SHP77 treated with DMSO at 0.1 percent for 48 hours (cell line): ENCODE measurements around the gene ZNF564.
A peak's percentile ranks its signal among the peaks of the same experiment; 100 is the strongest.
"Not testable (repeated sequence)": the region's sequence is repeated elsewhere in the genome, so short reads cannot be mapped to it uniquely, and the experiment has no call there.

Source experiments
- DNase-seq: peaks from one replicate; lab custom pipeline; 2025; lab: John Stamatoyannopoulos, UW

ZNF564 gene

DNA sequence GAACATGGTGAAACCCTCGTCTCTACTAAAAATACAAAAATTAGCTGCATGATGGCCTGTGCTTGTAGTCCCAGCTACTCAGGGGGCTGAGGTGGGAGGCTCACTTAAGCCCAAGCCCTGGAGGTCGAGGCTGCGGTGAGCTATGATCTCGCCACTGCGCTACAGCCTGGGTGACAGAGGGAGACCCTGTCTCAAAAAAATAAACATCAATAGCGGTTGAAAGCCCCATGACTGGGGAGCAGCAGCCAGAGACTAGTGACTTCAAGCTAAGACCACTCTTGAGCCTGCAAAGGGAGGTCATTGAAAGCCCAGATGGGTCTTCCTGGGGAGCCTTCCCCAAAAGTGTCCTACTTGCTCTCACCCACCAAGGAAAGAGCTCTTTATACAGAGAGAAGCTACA, 54.8 kb downstream of the ZNF564 start:
- DNase-seq, result no peak

DNA sequence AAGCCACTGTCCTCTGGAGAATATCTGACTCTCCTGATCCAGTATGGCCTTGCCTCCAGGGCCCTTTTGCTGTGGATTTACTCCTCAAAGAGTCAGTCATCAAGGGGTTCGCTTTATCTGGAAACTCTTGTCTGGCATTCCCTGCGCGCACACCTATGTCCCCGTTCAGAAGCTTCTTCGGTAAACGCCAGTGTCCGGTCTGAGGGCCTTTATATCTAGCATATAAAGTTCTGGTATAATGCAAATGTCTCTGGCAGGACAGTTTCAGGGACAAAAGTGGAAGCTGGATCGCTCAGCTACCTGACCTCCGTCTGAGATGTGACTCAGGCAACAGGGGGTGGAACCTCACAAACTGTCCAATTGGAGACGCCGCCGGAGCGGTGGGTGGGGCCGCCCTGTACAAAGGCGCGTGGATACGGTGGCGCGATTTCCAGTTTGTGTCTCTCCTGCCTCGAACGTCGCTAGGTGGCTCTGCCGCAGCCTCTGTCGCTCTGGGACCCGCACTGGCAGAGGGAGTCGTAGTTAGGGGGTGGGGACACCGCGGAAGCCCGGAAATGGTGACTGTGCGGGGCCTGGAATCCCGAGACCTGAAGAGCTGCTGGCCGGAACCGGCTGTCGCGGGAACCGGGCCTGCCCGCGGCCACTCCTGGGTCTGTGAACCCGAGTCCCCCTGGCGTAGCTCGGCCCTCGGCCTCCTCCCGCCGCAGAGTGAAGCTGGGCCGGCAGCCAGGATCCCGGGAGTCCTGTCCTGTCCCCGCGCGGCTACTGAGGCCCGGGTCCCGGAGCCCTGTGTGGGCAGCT, 56.1 kb downstream of the ZNF564 start:
- DNase-seq, result peak; percentile 94

DNA sequence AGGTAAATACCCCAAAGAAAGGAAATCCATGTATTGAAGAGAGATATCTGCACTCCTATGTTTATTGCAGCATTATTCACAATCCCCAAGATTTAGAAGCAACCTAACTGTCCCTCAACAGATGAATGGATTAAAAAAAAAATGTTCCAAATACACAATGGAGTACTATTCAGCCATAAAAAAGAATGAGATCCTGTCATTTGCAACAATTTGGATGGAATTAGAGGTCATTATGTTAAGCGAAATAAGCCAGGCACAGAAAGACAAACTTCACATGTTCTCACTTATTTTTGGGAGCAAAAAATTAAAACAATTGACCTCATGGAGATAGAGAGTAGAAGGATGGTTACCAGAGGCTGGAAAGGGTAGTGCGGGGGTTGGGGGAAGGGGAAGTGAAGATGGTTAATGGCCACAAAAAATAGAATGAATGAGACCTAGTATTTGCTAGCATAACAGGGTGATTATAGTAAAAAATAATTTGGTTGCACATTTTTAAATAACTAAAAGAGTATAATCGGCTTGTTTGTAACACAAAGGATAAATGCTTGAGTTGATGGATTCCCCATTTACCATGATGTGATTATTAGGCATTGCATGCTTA, 56.9 kb downstream of the ZNF564 start:
- DNase-seq, result no peak

DNA sequence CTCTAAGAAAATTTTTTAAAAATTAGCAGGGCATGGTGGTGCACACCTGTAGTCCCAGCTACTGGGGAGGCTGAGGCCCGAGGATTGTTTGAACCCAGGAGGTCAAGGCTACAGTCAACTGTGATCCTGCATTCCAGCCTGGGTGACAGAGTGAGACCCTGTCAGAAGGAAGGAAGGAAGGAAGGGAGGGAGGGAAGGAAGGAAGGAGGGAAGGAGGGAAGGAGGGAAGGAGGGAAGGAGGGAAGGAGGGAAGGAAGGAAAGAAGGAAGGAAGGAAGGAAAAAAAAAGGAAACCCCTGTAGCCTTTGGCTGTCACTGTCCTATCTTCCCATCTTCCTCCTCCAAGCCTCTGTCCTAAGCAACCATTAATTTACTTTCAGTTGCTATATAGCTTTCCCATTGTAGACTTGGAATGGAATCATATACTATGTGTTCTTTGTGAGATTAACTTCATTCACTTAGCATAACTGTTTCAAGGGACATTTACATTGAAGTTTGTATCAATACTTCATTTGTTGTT, 65.0 kb downstream of the ZNF564 start:
- not testable (repeated sequence) for DNase-seq

DNA sequence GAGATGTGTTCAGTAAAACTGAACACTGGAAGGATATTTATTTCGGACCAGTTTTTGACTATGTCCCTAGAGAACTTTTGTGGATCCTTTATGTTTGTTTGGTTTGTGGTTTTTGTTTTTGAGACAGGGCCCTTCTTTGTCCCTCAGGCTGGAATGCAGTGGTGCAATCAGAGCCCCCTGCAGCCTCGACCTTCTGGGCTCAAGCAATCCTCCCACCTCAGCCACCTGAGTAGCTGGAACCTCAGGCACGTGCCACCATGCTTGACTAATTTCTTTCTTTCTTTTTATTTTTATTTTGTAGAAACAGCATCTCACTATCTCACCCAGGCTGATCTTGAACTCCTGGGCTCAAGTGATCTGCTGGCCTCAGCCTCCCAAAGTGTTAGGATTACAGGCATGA, 65.7 kb downstream of the ZNF564 start:
- DNase-seq, result no peak

DNA sequence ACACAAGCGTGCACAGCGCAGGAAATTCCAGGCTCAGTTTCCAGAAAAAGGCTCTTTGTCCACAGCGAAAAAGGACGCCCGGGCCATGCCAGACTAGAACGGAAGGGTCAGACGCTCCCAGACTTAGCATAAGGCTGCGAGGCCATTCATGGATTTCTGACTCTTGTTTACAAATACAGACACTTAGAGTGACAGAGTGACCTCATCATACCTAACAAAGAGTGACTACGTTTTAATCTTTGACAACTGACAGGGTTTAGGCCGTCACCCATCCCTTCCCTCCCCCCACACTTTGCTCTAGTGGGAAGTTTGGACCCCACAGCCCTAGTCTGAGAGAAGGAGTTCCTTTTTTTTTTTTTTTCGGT, 66.2 kb downstream of the ZNF564 start:
- no peak for DNase-seq

DNA sequence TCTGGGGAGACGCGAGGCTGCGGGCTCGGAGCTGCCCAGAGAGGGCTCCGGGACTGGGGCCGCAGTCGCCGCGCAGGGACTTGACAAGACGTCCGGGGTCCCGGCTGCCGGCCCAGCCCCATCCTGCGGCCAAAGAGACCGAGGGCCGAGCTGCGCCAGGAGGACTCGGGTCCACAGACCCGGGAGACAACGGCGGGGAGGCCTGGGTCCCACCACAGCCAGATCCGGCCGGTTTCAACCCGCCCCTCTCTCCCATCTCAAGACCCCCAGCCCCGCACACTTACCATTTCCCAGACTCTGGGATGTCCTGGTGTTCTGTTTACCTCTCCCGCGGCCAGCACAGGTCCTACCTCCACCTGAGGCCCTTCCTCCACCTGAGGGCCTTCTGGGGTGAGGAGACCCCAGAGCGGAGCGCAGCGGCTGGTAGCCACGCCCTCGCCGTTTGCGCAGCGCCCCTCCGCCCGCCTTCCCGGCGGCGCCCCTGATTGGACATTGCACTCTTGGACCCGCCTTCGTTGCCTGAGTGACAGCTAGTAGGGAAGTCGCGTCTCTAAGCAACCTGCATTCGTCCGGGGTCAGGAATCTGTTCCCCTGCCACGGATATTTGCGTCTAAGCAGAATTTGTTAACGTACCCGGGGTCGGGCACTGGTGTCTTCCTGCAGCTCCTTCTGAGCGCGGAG, 66.8 kb downstream of the ZNF564 start, which contains the start of gene ZNF709:
ZNF709 (minus strand) TSS at position 446 of the 681 bp plus-strand sequence; CDS start at position 287, 159 bp downstream.
- peak; percentile 69 for DNase-seq

DNA sequence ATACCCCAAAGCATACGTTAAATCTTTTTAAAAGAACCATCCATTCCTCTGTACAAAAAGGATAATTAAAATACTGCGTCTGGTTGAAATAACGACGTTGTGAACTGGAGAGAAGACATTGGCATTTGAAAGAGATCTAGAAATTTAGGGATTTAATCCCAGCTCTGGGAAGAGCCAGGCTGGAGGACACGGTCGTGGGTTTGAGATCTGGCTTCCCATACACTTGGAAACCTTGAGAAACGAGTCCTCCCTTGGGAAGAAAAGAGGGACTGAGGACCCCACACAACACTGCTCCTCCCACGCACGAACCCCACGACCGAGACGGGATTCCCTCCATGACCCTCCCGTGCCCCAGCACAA, 67.3 kb downstream of the ZNF564 start:
- DNase-seq, result no peak

DNA sequence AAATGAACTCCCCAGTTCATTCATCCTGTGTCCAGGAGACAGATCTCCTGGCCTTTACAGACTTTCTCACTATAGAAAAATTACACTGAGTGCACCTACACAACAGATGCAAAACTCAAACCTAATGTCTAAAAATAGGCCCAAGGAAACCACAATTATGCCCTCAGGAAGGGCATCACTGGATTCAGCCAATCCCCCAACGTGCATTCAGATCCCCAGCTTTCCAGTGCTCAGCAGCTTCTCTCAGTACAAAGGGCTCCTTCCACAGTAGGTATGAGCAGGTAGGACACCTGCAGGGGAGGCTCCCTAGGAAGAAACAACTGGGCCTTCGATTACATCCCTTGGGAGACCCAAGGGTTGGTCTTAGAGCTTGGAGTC, 68.8 kb downstream of the ZNF564 start:
- DNase-seq, result no peak

DNA sequence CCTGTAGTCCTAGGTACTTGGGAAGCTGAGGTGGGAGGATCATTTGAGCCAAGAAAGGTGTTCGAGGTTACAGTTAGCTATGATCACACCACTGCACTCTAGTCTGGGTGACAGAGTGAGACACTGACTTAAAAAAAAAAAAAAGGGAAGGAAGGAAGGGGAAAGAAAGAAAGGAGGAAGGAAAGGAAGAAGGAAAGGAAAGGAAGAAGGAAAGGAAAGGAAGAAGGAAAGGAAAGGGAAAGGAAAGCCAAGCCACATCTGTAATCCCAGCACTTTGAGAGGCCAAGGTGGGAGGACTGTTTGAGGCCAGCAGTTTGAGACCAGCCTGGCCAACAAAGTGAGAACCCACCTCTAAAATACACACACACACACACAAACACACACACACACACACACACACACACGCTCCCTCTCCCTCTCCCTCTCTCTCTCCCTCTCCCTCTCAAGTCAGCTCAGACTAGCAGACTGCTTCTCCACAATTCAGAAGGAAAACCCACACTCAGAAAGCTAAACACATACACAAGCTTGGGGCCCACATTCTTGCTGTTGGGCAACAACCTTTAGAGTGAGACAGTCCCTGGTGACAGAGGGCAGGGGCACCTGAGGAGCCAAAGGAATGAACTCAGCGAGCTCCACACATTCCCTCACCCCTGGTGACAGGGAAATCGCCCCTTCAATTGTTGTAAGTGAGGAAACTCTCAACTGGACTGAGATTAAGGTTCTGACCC, 69.3 kb downstream of the ZNF564 start:
- DNase-seq, result no peak

DNA sequence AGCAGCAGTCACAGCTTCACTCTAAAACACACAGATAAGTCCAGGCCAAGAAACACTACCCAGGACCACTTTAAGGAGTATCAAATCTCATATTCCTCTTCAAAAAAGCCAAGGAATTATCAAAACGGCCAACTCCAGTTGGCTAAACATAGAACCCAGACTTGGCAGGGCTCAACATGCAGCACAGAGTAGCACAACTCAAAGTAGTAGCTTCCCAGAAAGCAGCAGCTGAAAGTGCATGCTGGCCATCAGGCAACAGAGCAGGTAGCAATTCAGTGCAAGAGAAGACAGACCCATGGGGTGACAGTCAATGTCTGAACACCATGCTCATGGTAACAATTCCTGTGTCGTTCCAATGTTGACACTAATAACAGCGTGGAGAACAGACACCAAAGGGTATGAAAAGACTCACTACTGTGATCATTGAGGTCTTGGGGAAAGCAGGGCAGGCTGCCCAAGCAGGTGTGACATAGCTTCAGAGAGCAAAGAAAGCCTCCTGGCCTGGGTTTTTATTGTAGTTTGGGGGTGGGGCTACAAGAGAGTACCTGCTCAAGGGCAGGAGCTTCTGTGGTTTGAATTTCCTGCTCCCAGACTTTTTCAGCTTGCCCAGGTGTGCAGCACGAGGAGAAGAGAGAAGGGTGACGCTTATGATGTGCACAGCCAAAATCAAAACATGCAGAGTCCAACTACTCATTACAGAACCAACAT, 72.9 kb downstream of the ZNF564 start:
- no peak for DNase-seq
